ENCODE measurements around the gene KCNC4.

Gene KCNC4

DNA sequence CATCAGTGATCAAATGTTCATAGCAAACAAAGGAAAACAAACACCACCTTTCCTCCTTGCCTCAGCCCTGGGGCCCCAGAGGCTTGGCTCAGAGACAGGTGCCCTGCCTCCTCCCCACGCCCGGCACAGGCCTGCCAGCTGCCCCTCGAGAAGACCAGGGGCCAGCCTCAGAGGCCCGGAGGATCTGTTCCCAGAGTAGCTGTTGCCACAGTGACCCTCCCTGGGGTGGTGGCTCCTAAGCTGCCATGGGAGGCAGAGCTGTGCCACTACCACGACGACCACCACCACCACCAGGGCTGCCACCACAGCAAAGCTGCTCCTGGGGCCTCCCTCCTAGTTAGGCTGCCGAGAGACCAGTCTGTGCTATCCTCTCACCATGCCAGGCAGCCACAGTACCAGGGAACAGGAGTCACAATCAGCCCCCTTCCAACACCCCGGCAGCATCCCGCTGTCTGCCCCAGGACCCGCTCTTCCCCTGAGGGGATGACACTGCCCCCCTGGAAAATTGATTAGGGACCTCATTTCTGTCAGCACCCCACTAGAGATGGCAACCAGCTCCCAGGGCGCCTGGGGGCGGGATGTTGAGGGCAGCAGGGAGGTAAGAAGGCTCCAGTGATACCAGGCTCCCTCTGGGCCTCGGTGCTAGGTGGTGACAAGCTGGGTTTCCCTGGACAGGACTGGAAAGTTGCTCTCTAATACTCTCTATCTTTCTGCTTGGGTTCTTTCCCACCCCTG lies 30.5 kb downstream of the KCNC4 start:
- no peak overlapping the region for H3K4me3 ChIP-seq
- intact Hi-C loops (cut with DNase I; ENCODE audit: low total_unique reads): no loop called here
- peaks cover 0 to 5% (median 0%) of the 10 kb centered on the region in 3 donors for H3K36me3 ChIP-seq
- H3K4me1 ChIP-seq: peaks cover 0 to 15% (median 12%) of the 10 kb centered on the region in 4 donors
- H3K9me3 ChIP-seq: no peaks in the 10 kb centered on the region
- H3K27me3 ChIP-seq: no peaks in the 10 kb centered on the region
- TF ChIP-seq, protein P1, sequence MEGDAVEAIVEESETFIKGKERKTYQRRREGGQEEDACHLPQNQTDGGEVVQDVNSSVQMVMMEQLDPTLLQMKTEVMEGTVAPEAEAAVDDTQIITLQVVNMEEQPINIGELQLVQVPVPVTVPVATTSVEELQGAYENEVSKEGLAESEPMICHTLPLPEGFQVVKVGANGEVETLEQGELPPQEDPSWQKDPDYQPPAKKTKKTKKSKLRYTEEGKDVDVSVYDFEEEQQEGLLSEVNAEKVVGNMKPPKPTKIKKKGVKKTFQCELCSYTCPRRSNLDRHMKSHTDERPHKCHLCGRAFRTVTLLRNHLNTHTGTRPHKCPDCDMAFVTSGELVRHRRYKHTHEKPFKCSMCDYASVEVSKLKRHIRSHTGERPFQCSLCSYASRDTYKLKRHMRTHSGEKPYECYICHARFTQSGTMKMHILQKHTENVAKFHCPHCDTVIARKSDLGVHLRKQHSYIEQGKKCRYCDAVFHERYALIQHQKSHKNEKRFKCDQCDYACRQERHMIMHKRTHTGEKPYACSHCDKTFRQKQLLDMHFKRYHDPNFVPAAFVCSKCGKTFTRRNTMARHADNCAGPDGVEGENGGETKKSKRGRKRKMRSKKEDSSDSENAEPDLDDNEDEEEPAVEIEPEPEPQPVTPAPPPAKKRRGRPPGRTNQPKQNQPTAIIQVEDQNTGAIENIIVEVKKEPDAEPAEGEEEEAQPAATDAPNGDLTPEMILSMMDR (IDR thresholded peaks at IDR 0.05): no peak
- DNase-seq: no peak
- no peak overlapping the region for H3K27ac ChIP-seq

DNA sequence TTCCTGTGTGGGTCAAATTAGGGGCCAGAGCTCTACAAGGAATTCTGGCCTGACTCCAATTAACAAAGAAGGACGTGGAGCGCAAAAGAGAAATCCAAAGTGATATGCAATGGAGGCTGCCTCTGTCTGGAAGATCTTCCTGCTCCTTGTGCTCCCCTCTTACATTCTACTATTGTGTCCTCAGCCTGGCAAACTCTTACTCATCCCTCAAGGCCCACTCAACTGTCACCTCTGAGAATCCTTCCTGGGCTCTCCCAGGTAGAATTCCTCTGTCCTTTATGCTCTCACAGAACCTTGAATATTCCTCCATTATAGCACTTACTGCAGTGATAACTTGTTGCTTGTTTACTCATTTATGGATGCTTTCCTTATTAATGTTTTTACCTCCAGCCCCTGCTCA lies 31.4 kb downstream of the KCNC4 start:
- intact Hi-C loops (cut with DNase I; ENCODE audit: low total_unique reads): no loop called here
- peaks cover 0 to 5% (median 0%) of the 10 kb centered on the region in 3 donors for H3K36me3 ChIP-seq
- H3K4me1 ChIP-seq: peaks cover 0 to 15% (median 12%) of the 10 kb centered on the region in 4 donors
- H3K27ac ChIP-seq: no peak overlapping the region
- TF ChIP-seq, protein P1 (IDR thresholded peaks at IDR 0.05): no peak
- H3K4me3 ChIP-seq: no peak overlapping the region
- no peak for DNase-seq
- no peaks in the 10 kb centered on the region for H3K9me3 ChIP-seq
- no peaks in the 10 kb centered on the region for H3K27me3 ChIP-seq

DNA sequence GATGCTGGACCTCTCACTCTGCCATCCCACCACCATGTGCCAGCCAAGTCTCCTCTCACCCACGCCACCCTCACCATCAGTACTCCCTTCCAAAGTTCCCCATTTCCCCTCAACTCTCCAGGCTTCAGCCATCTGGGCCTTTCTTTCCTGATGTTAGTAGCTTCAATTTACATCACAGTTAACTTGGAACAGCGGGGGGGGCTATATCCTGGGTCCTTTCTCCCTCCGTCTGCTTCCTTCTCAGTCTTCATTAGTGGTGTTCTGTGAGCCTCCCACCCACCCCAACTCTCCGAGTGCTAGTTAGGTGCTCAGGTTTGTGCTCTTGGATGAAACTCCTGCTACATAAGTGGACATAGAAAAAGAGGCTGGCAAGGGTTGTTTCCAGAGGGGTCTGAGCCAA lies 31.9 kb downstream of the KCNC4 start:
- no peak overlapping the region for H3K27ac ChIP-seq

DNA sequence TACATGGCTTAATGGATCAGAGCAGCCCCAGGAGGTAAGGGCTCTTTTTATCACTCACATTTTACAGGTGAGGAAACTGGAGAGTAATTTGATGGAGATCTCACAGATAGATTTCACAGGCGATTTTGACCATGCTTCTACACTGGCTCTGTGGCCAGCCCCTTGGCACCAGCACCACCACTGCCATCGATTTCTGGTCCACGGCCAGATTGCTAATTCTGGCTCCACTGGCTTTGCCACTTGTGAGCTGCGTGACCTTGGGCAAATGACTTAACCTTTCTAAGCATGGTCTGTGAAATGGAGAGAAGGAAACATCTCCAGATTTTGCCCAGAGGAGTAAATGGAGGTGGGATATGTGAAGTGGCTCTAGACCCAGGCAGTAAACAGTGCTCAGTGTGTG lies 32.6 kb downstream of the KCNC4 start:
- DNase-seq: no peak
- intact Hi-C loops (cut with DNase I; ENCODE audit: low total_unique reads): no loop called here
- peaks cover 0 to 15% (median 12%) of the 10 kb centered on the region in 4 donors for H3K4me1 ChIP-seq
- peak overlapping the region in 1 of 2 donors; percentile 55 for H3K27ac ChIP-seq
- H3K9me3 ChIP-seq: no peaks in the 10 kb centered on the region
- H3K36me3 ChIP-seq: peaks cover 0 to 2% (median 0%) of the 10 kb centered on the region in 3 donors
- no peak overlapping the region for H3K4me3 ChIP-seq
- TF ChIP-seq, protein P1 (IDR thresholded peaks at IDR 0.05): no peak
- H3K27me3 ChIP-seq: no peaks in the 10 kb centered on the region

More for the DNA sequence above, 31.9 kb downstream of the KCNC4 start:
- intact Hi-C loops (cut with DNase I; ENCODE audit: low total_unique reads): no loop called here
- peaks cover 0 to 15% (median 12%) of the 10 kb centered on the region in 4 donors for H3K4me1 ChIP-seq
- DNase-seq: no peak
- H3K9me3 ChIP-seq: no peaks in the 10 kb centered on the region
- no peak overlapping the region for H3K4me3 ChIP-seq
- H3K27me3 ChIP-seq: no peaks in the 10 kb centered on the region
- TF ChIP-seq, protein P1 (IDR thresholded peaks at IDR 0.05): no peak
- H3K36me3 ChIP-seq: peaks cover 0 to 5% (median 0%) of the 10 kb centered on the region in 3 donors

DNA sequence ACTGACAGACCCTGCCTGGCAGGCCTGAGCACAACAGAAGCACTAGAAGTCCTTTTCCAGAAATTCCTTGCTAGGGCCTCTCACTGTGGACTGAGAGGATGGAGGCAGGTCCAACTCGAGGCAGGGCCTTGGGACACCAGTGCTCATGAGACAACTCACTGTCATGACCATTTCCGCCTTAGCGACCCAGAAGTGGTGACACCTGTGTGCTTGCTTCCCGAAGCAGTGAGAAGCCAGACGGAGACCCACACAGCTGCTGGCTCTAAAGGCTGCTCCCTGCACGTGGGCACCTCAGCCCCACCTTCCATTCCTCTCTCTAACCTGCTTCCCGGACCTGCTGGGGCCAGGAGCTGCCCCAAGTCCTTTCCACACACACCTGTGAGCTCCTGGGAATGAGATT lies 33.0 kb downstream of the KCNC4 start:
- peak overlapping the region; percentile 53 to 55 for H3K27ac ChIP-seq
- peaks cover 0 to 15% (median 12%) of the 10 kb centered on the region in 4 donors for H3K4me1 ChIP-seq

More for the DNA sequence above, 33.0 kb downstream of the KCNC4 start:
- DNase-seq: no peak
- peak overlapping the region in 1 of 2 donors; percentile 25 for H3K4me3 ChIP-seq
- TF ChIP-seq, protein P1 (IDR thresholded peaks at IDR 0.05): no peak
- no peaks in the 10 kb centered on the region for H3K27me3 ChIP-seq
- intact Hi-C loops (cut with DNase I; ENCODE audit: low total_unique reads): no loop called here
- H3K9me3 ChIP-seq: no peaks in the 10 kb centered on the region
- H3K36me3 ChIP-seq: no peaks in the 10 kb centered on the region
